H9 (cell line): ENCODE results near the gene UTP18. TPM values are rescaled to one million over a fixed set of nuclear protein-coding genes. Genes with fewer than 3 reads are reported as not detected.
"Not testable (repeated sequence)": the region's sequence is repeated elsewhere in the genome, so short reads cannot be mapped to it uniquely, and the experiment has no call there.

ENCODE experiments used
- DNase-seq: peaks from one replicate; pipeline ENCODE4 v3.0.0-alpha.2; 2017
- H2AFZ ChIP-seq: one replicate; pipeline ENCODE4 v1.6.1; 2013; ENCODE audit warnings: mild to moderate bottlenecking, low read length, control low read depth, moderate library complexity
- H2AK5ac ChIP-seq: 2 replicates; pipeline ENCODE4 v1.6.1; 2013; ENCODE audit warnings: low read length, control low read depth, mixed read lengths; ENCODE audit not compliant: insufficient read length
- H2BK120ac ChIP-seq: one replicate; pipeline ENCODE4 v1.6.1; 2013; ENCODE audit warnings: low read depth, mild to moderate bottlenecking, low read length, control low read depth, inconsistent platforms; ENCODE audit not compliant: poor library complexity, severe bottlenecking
- H2BK12ac ChIP-seq: 2 replicates; pipeline ENCODE4 v1.6.1; 2013; ENCODE audit warnings: low read length, control low read depth, mixed read lengths, low read depth; ENCODE audit not compliant: insufficient read length
- H2BK15ac ChIP-seq: 2 replicates; pipeline ENCODE4 v1.6.1; 2013; ENCODE audit warnings: low read depth, low read length, control low read depth
- H2BK20ac ChIP-seq: one replicate; pipeline ENCODE4 v1.6.1; 2013; ENCODE audit warnings: low read depth, mild to moderate bottlenecking, low read length, control low read depth, inconsistent platforms; ENCODE audit not compliant: poor library complexity, severe bottlenecking
- H2BK5ac ChIP-seq: 2 replicates; pipeline ENCODE4 v1.6.1; 2013; ENCODE audit warnings: low read length, control low read depth, mixed read lengths; ENCODE audit not compliant: insufficient read length
- H3K14ac ChIP-seq: 2 replicates; pipeline ENCODE4 v1.6.1; 2013; ENCODE audit warnings: low read length, control low read depth; ENCODE audit not compliant: insufficient read depth
- H3K18ac ChIP-seq: 2 replicates; pipeline ENCODE4 v1.6.1; 2013; ENCODE audit warnings: low read depth, mild to moderate bottlenecking, mixed read lengths, low read length, control low read depth; ENCODE audit not compliant: insufficient read length
- H3K23ac ChIP-seq: 2 replicates; pipeline ENCODE4 v1.6.1; 2013; ENCODE audit warnings: low read length, control low read depth, mixed read lengths, low read depth; ENCODE audit not compliant: insufficient read length
- H3K23me2 ChIP-seq: 2 replicates; pipeline ENCODE4 v1.6.1; 2013; ENCODE audit warnings: low read depth, mild to moderate bottlenecking, mixed read lengths, low read length, control low read depth; ENCODE audit not compliant: insufficient read length, poor library complexity, severe bottlenecking
- H3K27ac ChIP-seq: 2 replicates; pipeline ENCODE4 v1.5.1; 2013; ENCODE audit warnings: low read length, control low read depth, mixed read lengths, low read depth; ENCODE audit not compliant: insufficient read length
- H3K27me3 ChIP-seq: 2 replicates; pipeline ENCODE4 v1.6.1; 2013; ENCODE audit warnings: low read length, control low read depth, inconsistent platforms; ENCODE audit not compliant: insufficient read depth
- H3K4ac ChIP-seq: 2 replicates; pipeline ENCODE4 v1.6.1; 2013; ENCODE audit warnings: low read depth, mild to moderate bottlenecking, control low read depth, inconsistent platforms, low read length, moderate library complexity
- H3K4me1 ChIP-seq: 2 replicates; pipeline ENCODE4 v1.6.1; 2013; ENCODE audit warnings: low read length, control low read depth, inconsistent platforms; ENCODE audit not compliant: insufficient read depth
- H3K4me2 ChIP-seq: 2 replicates; pipeline ENCODE4 v1.6.1; 2013; ENCODE audit warnings: low read length, control low read depth, mixed read lengths; ENCODE audit not compliant: insufficient read length, insufficient read depth
- H3K56ac ChIP-seq: 2 replicates; pipeline ENCODE4 v1.6.1; 2013; ENCODE audit warnings: low read depth, mild to moderate bottlenecking, mixed read lengths, low read length, control low read depth; ENCODE audit not compliant: insufficient read length
- H3K79me1 ChIP-seq: 2 replicates; pipeline ENCODE4 v1.6.1; 2013; ENCODE audit warnings: low read depth, mild to moderate bottlenecking, moderate library complexity, low read length, control low read depth, inconsistent platforms; ENCODE audit not compliant: insufficient read depth, poor library complexity, severe bottlenecking
- H3K79me2 ChIP-seq: 2 replicates; pipeline ENCODE4 v1.6.1; 2013; ENCODE audit warnings: low read length, control low read depth, inconsistent platforms; ENCODE audit not compliant: insufficient read depth
- H3K9ac ChIP-seq: 2 replicates; pipeline ENCODE4 v1.6.1; 2013; ENCODE audit warnings: low read length, control low read depth, mixed read lengths; ENCODE audit not compliant: insufficient read length; ENCODE audit errors: extremely low read depth
- H3K9me3 ChIP-seq: one replicate; pipeline ENCODE4 v1.6.1; 2013; ENCODE audit warnings: low read depth, low read length, inconsistent platforms; ENCODE audit not compliant: control insufficient read depth
- H3T11ph ChIP-seq: one replicate; pipeline ENCODE4 v1.6.1; 2013; ENCODE audit warnings: mild to moderate bottlenecking, low read length, control low read depth, inconsistent platforms
- H4K20me1 ChIP-seq: one replicate; pipeline ENCODE4 v1.6.1; 2013; ENCODE audit not compliant: control insufficient read depth, insufficient read length, insufficient read depth
- H4K5ac ChIP-seq: 2 replicates; pipeline ENCODE4 v1.6.1; 2013; ENCODE audit warnings: low read depth, mild to moderate bottlenecking, mixed read lengths, low read length, control low read depth; ENCODE audit not compliant: insufficient read length
- H4K8ac ChIP-seq: replicated peaks from 2 replicates; pipeline ENCODE4 v1.6.1; 2013; ENCODE audit warnings: low read length, control low read depth, mixed read lengths, low read depth; ENCODE audit not compliant: insufficient read length
- H4K91ac ChIP-seq: 2 replicates; pipeline ENCODE4 v1.6.1; 2013; ENCODE audit warnings: low read depth, mild to moderate bottlenecking, moderate library complexity, mixed read lengths, low read length, control low read depth; ENCODE audit not compliant: insufficient read length
- H3K27ac Mint-ChIP-seq, 3 experiments: 2 replicates in 2 of 3; 3 replicates in 1 of 3; pipeline ENCODE4 v1.8.0; 2020 to 2021; ENCODE audit warnings: mixed read lengths in 3 of 3, mild to moderate bottlenecking in 1 of 3, moderate library complexity in 1 of 3
- H3K27me3 Mint-ChIP-seq: 2 replicates; pipeline ENCODE4 v1.8.0; 2021; ENCODE audit warnings: low read depth, mild to moderate bottlenecking, moderate library complexity, mixed read lengths
- H3K36me3 Mint-ChIP-seq, 3 experiments: 2 replicates in 2 of 3; 3 replicates in 1 of 3; pipeline ENCODE4 v1.8.0; 2020 to 2021; ENCODE audit warnings: low read depth in 3 of 3, mixed read lengths in 3 of 3; ENCODE audit not compliant: insufficient read depth in 1 of 3
- H3K4me1 Mint-ChIP-seq, 2 experiments: 2 replicates each; pipeline ENCODE4 v1.8.0; 2020; ENCODE audit warnings: mixed read lengths in 2 of 2
- H3K4me3 Mint-ChIP-seq, 2 experiments: 2 replicates in 1 of 2; 3 replicates in 1 of 2; pipeline ENCODE4 v1.8.0; 2020 to 2021; ENCODE audit warnings: mild to moderate bottlenecking in 2 of 2, mixed read lengths in 2 of 2, moderate library complexity in 1 of 2
- H3K9me3 Mint-ChIP-seq, 2 experiments: 2 replicates in 1 of 2; 3 replicates in 1 of 2; pipeline ENCODE4 v1.8.0; 2020; ENCODE audit warnings: mild to moderate bottlenecking in 2 of 2, mixed read lengths in 2 of 2, moderate library complexity in 1 of 2
- CTCF ChIP-seq: fragments of 200-600 bp; sonication (generic); conservative IDR thresholded peaks from 3 replicates; pipeline ENCODE4 v1.8.0; 2021; ENCODE audit warnings: antibody characterized with exemption, mild to moderate bottlenecking
- WGBS: extraction: QIAGEN DNeasy Blood & Tissue Kit; methylation state at CpG from one replicate; pipeline ENCODE4 v1.1.7; 2013; ENCODE audit warnings: missing lambda C conversion rate, low lambda C conversion rate, mixed read lengths; ENCODE audit not compliant: insufficient read length; ENCODE audit errors: extremely low coverage; 5-methylcytosine and 5-hydroxymethylcytosine counted together
- total RNA-seq: library from RNA; stranded (reverse); gene quantifications from 2 replicates; pipeline ENCODE4 v1.2.1, GENCODE V29; 2021

Gene UTP18
- total RNA-seq, 1 experiment from 2014 or later = 79.5 TPM

GRCh38 chr17:51224402-51225262 is 35.7 kb upstream of the UTP18 start:
- peak overlapping the region in 2 of 3 experiments; percentile 9 to 44; a peak in 3 of 7 replicates for H3K27ac Mint-ChIP-seq
- no peak overlapping the region for H4K5ac ChIP-seq
- H3K14ac ChIP-seq = no peak overlapping the region
- no peak overlapping the region for H3K4me2 ChIP-seq
- no peak overlapping the region for H3K9ac ChIP-seq
- no peak overlapping the region for H2BK15ac ChIP-seq
- no peaks in the 10 kb centered on the region for H3K27me3 Mint-ChIP-seq
- peaks cover 5% of the 10 kb centered on the region for H3K79me1 ChIP-seq
- H4K91ac ChIP-seq = no peak overlapping the region
- no peak for TF ChIP-seq CTCF
- peaks cover 12 to 55% (median 47%) of the 10 kb centered on the region in 3 experiments; a peak in 6 of 7 replicates for H3K36me3 Mint-ChIP-seq
- H3K9me3 ChIP-seq = no peaks in the 10 kb centered on the region
- H2BK20ac ChIP-seq = no peak overlapping the region
- 0 out of 4 replicates have a peak, but pooled peaks cover 0 to 2% of the 10 kb centered on the region in 2 experiments for H3K4me1 Mint-ChIP-seq
- H2BK12ac ChIP-seq = no peak overlapping the region
- H3K4me3 Mint-ChIP-seq = no peak overlapping the region
- H3K9me3 Mint-ChIP-seq = no peaks in the 10 kb centered on the region
- no peak overlapping the region for H3K4ac ChIP-seq
- H4K20me1 ChIP-seq = no peaks in the 10 kb centered on the region
- WGBS = no CpG with 5 or more reads among the region's 10 CpGs
- H4K8ac ChIP-seq = no peak overlapping the region
- no peaks in the 10 kb centered on the region for H3K27me3 ChIP-seq
- H3K18ac ChIP-seq = no peak overlapping the region
- no peak overlapping the region for H2AFZ ChIP-seq
- no peaks in the 10 kb centered on the region for H3K23me2 ChIP-seq
- no peak overlapping the region for H3K56ac ChIP-seq
- no peak overlapping the region for H3K27ac ChIP-seq
- no peaks in the 10 kb centered on the region for H3K4me1 ChIP-seq
- H2BK120ac ChIP-seq = no peak overlapping the region
- H3T11ph ChIP-seq = no peak overlapping the region
- peaks cover 2% of the 10 kb centered on the region; the same call in 1 of the 2 replicates for H3K79me2 ChIP-seq
- no peak overlapping the region for H3K23ac ChIP-seq
- no peak overlapping the region for H2BK5ac ChIP-seq
- H2AK5ac ChIP-seq = no peak overlapping the region
- DNase-seq = no peak

- H3K4me2 ChIP-seq, H2BK5ac ChIP-seq, H4K20me1 ChIP-seq, H3K79me2 ChIP-seq, H3K23me2 ChIP-seq, H3K18ac ChIP-seq, H2BK20ac ChIP-seq, H3K27me3 Mint-ChIP-seq, H2BK12ac ChIP-seq, H3K79me1 ChIP-seq, H3K9ac ChIP-seq, H3K14ac ChIP-seq, H3K56ac ChIP-seq, H3K27ac ChIP-seq, H3K4me1 Mint-ChIP-seq, H2AFZ ChIP-seq, H4K91ac ChIP-seq, H3K4me3 Mint-ChIP-seq, H3K4me1 ChIP-seq, H2BK15ac ChIP-seq, DNase-seq, H3K27me3 ChIP-seq, H4K8ac ChIP-seq, H3K23ac ChIP-seq, H2AK5ac ChIP-seq, H3K9me3 ChIP-seq, H3T11ph ChIP-seq, H4K5ac ChIP-seq, H3K9me3 Mint-ChIP-seq, H2BK120ac ChIP-seq, H3K4ac ChIP-seq: not testable (repeated sequence)
- WGBS = no CpG with 5 or more reads among the region's 7 CpGs
- Mint-ChIP-seq H3K27ac (peak overlapping the region in 1 of 3 experiments; percentile 44; a peak in 1 of 7 replicates), H3K36me3 (peaks cover 7 to 47% (median 38%) of the 10 kb centered on the region in 3 experiments; a peak in 6 of 7 replicates)
Measured at GRCh38 chr17:51225523-51225922, 34.8 kb upstream of the UTP18 start.
